NAMALWA (cell line): ENCODE measurements around the gene NDE1.
A peak's percentile ranks its signal among the peaks of the same experiment; 100 is the strongest.
"Not testable (repeated sequence)": the region's sequence is repeated elsewhere in the genome, so short reads cannot be mapped to it uniquely, and the experiment has no call there.

Experiments used
- DNase-seq: peaks from one replicate; pipeline ENCODE4 v3.0.0-alpha.2; 2015; ENCODE audit warnings: low spot score

The NDE1 gene

GRCh38 chr16:15652293-15653001 lies 2.4 kb downstream of the NDE1 start:
- no peak for DNase-seq

- no peak for DNase-seq
Observed at GRCh38 chr16:15653227-15653626, 3.2 kb downstream of the NDE1 start.

GRCh38 chr16:15654591-15654990 lies 4.5 kb downstream of the NDE1 start:
- no peak for DNase-seq

GRCh38 chr16:15655561-15655960 lies 5.5 kb downstream of the NDE1 start:
- not testable (repeated sequence) for DNase-seq

- no peak for DNase-seq
Observed at GRCh38 chr16:15658149-15658548, 8.1 kb downstream of the NDE1 start.

- DNase-seq = no peak
Observed at GRCh38 chr16:15658556-15658955, 8.5 kb downstream of the NDE1 start.

GRCh38 chr16:15660203-15660601 lies 10.2 kb downstream of the NDE1 start:
- DNase-seq = no peak

GRCh38 chr16:15665107-15665506 lies 15.1 kb downstream of the NDE1 start:
- no peak for DNase-seq

GRCh38 chr16:15667091-15667742 lies 17.2 kb downstream of the NDE1 start:
- DNase-seq = no peak

GRCh38 chr16:15671530-15672117 lies 21.6 kb downstream of the NDE1 start:
- DNase-seq = no peak

- not testable (repeated sequence) for DNase-seq
Observed at GRCh38 chr16:15672127-15672513, 22.1 kb downstream of the NDE1 start.

- no peak for DNase-seq
Observed at GRCh38 chr16:15672514-15673167, 22.6 kb downstream of the NDE1 start.

GRCh38 chr16:15674571-15674970 lies 24.5 kb downstream of the NDE1 start:
- no peak for DNase-seq

GRCh38 chr16:15676506-15676905 lies 26.5 kb downstream of the NDE1 start:
- no peak for DNase-seq

- DNase-seq = no peak
Observed at GRCh38 chr16:15677447-15677846, 27.4 kb downstream of the NDE1 start.

GRCh38 chr16:15682105-15682570 lies 32.1 kb downstream of the NDE1 start:
- DNase-seq = peak; percentile 68

GRCh38 chr16:15686287-15686686 lies 36.2 kb downstream of the NDE1 start:
- DNase-seq = no peak

GRCh38 chr16:15689290-15689689 lies 39.2 kb downstream of the NDE1 start:
- no peak for DNase-seq

- no peak for DNase-seq
Observed at GRCh38 chr16:15690296-15690695, 40.3 kb downstream of the NDE1 start.

GRCh38 chr16:15691046-15691445 lies 41.0 kb downstream of the NDE1 start:
- DNase-seq = no peak

GRCh38 chr16:15692508-15692907 lies 42.5 kb downstream of the NDE1 start:
- not testable (repeated sequence) for DNase-seq

GRCh38 chr16:15694499-15694898 lies 44.5 kb downstream of the NDE1 start:
- DNase-seq = no peak

- no peak for DNase-seq
Observed at GRCh38 chr16:15699819-15700218, 49.8 kb downstream of the NDE1 start.
